GM18873 (cell line): ENCODE results near the gene DENND1A.

Source experiments
- ATAC-seq: cut with Tn5 transposase; IDR thresholded peaks from one replicate; pipeline ENCODE4 v1.9.1; 2021; ENCODE audit warnings: mild to moderate bottlenecking, moderate library complexity, moderate number of reproducible peaks; ENCODE audit not compliant: unreplicated experiment, low FRiP score

The DENND1A gene

GRCh38 chr9:123478967-123479602 is 450.8 kb downstream of the DENND1A start:
- ATAC-seq, result no peak

GRCh38 chr9:123478160-123478559 is 451.8 kb downstream of the DENND1A start:
- no peak for ATAC-seq

- ATAC-seq, result no peak
These were observed 454.5 kb downstream of the DENND1A start for GRCh38 chr9:123475407-123475806.

GRCh38 chr9:123472862-123473614 is 456.9 kb downstream of the DENND1A start:
- no peak for ATAC-seq

- ATAC-seq, result no peak
These were observed 457.9 kb downstream of the DENND1A start for GRCh38 chr9:123471843-123472570.

- no peak for ATAC-seq
These were observed 458.7 kb downstream of the DENND1A start for GRCh38 chr9:123470991-123471770.

GRCh38 chr9:123470121-123470782 is 459.7 kb downstream of the DENND1A start:
- no peak for ATAC-seq

GRCh38 chr9:123469282-123469681 is 460.6 kb downstream of the DENND1A start:
- ATAC-seq, result no peak

- ATAC-seq, result no peak
These were observed 461.4 kb downstream of the DENND1A start for GRCh38 chr9:123468541-123468940.

GRCh38 chr9:123465304-123465703 is 464.6 kb downstream of the DENND1A start:
- no peak for ATAC-seq

- no peak for ATAC-seq
These were observed 469.8 kb downstream of the DENND1A start for GRCh38 chr9:123460091-123460490.

- ATAC-seq, result no peak
These were observed 472.3 kb downstream of the DENND1A start for GRCh38 chr9:123457583-123457982.

- no peak for ATAC-seq
These were observed 473.9 kb downstream of the DENND1A start for GRCh38 chr9:123456011-123456410.

- no peak for ATAC-seq
These were observed 474.7 kb downstream of the DENND1A start for GRCh38 chr9:123455187-123455586.

- no peak for ATAC-seq
These were observed 475.6 kb downstream of the DENND1A start for GRCh38 chr9:123454361-123454760.

- ATAC-seq, result no peak
These were observed 476.1 kb downstream of the DENND1A start for GRCh38 chr9:123453831-123454321.

- no peak for ATAC-seq
These were observed 476.8 kb downstream of the DENND1A start for GRCh38 chr9:123453076-123453667.

GRCh38 chr9:123450996-123451395 is 478.9 kb downstream of the DENND1A start:
- ATAC-seq, result no peak

- ATAC-seq, result no peak
These were observed 479.7 kb downstream of the DENND1A start for GRCh38 chr9:123450098-123450770.
